ENCODE data around the gene TSPAN9.

The TSPAN9 gene

GRCh38 chr12:3280967-3281366, 203.8 kb downstream of the TSPAN9 start:
- no peak overlapping the region for H3K27ac ChIP-seq (ENCODE audit: low read depth, low read length)
- H3K4me3 ChIP-seq (ENCODE audit: low read length): no peak overlapping the region

GRCh38 chr12:3281588-3282383, 204.6 kb downstream of the TSPAN9 start:
- H3K4me1 ChIP-seq (ENCODE audit: control insufficient read depth, insufficient read depth, low read length): no peaks in the 10 kb centered on the region
- H3K9ac ChIP-seq (ENCODE audit: low read length): no peak overlapping the region
- no peak overlapping the region for H3K27ac ChIP-seq (ENCODE audit: low read depth, low read length)
- no peak overlapping the region for H3K4me3 ChIP-seq (ENCODE audit: low read length)
- no peaks in the 10 kb centered on the region for H3K27me3 ChIP-seq (ENCODE audit: control insufficient read depth, insufficient read depth, low read length)
- H3K36me3 ChIP-seq (ENCODE audit: control insufficient read depth, insufficient read depth, low read length): no peaks in the 10 kb centered on the region

More at GRCh38 chr12:3280967-3281366, 203.8 kb downstream of the TSPAN9 start:
- no peaks in the 10 kb centered on the region for H3K27me3 ChIP-seq (ENCODE audit: control insufficient read depth, insufficient read depth, low read length)
- no peaks in the 10 kb centered on the region for H3K36me3 ChIP-seq (ENCODE audit: control insufficient read depth, insufficient read depth, low read length)
- no peak overlapping the region for H3K9ac ChIP-seq (ENCODE audit: low read length)
- no peaks in the 10 kb centered on the region for H3K4me1 ChIP-seq (ENCODE audit: control insufficient read depth, insufficient read depth, low read length)

DNA sequence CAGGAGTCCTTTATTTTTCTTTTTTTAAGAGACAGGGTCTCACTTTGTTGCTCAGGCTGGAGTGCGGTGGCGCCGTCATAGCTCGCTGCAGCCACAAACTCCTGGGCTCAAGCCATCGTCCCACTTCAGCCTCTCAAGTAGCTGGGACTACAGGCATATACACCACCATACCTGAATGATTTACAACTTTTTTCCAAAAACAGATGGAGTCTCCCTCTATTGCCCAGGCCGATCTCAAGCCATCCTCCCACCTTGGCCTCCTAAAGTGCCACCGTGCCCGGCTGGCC, 205.1 kb downstream of the TSPAN9 start:
- H3K27me3 ChIP-seq (ENCODE audit: control insufficient read depth, insufficient read depth, low read length): no peaks in the 10 kb centered on the region
- H3K4me3 ChIP-seq (ENCODE audit: low read length): no peak overlapping the region
- H3K4me1 ChIP-seq (ENCODE audit: control insufficient read depth, insufficient read depth, low read length): no peaks in the 10 kb centered on the region
- no peak overlapping the region for H3K27ac ChIP-seq (ENCODE audit: low read depth, low read length)
- H3K9ac ChIP-seq (ENCODE audit: low read length): no peak overlapping the region
- no peaks in the 10 kb centered on the region for H3K36me3 ChIP-seq (ENCODE audit: control insufficient read depth, insufficient read depth, low read length)

DNA sequence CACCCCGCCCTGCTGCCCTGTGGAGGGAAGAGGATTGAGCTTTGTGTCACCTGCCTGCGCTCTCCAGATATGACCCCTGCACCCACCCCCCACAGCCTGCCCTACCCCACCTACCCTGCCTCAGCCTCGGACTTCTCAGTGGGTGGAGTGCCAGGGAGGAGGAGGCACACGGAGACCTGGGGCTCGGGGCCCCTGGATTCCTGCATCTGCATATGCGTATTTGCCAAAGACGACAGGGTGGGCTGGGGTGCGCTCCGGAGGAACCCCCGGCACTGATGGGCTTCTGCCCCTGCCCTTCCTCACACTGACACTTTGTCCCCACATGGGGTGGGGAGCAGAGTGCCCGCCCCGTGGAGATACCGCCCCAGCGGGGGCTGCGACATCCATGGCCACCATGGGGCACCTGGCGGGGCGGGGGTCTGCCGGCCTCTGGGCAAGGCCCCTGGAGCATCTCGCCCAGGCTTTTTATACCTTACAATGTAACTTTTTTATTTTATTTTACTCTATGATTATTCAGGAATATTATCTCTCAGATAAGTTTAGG, 206.0 kb downstream of the TSPAN9 start:
- Histone ChIP-seq H3K4me1 (ENCODE audit: control insufficient read depth, insufficient read depth, low read length) (no peaks in the 10 kb centered on the region), H3K36me3 (ENCODE audit: control insufficient read depth, insufficient read depth, low read length) (no peaks in the 10 kb centered on the region), H3K27ac (ENCODE audit: low read depth, low read length) (no peak overlapping the region), H3K9ac (ENCODE audit: low read length) (no peak overlapping the region), H3K4me3 (ENCODE audit: low read length) (no peak overlapping the region), H3K27me3 (ENCODE audit: control insufficient read depth, insufficient read depth, low read length) (no peaks in the 10 kb centered on the region)

- Histone ChIP-seq H3K9ac (ENCODE audit: low read length) (no peak overlapping the region), H3K4me1 (ENCODE audit: control insufficient read depth, insufficient read depth, low read length) (no peaks in the 10 kb centered on the region), H3K36me3 (ENCODE audit: control insufficient read depth, insufficient read depth, low read length) (no peaks in the 10 kb centered on the region), H3K27ac (ENCODE audit: low read depth, low read length) (no peak overlapping the region), H3K27me3 (ENCODE audit: control insufficient read depth, insufficient read depth, low read length) (no peaks in the 10 kb centered on the region), H3K4me3 (ENCODE audit: low read length) (no peak overlapping the region)
These were observed 207.2 kb downstream of the TSPAN9 start for GRCh38 chr12:3284405-3284804.

DNA sequence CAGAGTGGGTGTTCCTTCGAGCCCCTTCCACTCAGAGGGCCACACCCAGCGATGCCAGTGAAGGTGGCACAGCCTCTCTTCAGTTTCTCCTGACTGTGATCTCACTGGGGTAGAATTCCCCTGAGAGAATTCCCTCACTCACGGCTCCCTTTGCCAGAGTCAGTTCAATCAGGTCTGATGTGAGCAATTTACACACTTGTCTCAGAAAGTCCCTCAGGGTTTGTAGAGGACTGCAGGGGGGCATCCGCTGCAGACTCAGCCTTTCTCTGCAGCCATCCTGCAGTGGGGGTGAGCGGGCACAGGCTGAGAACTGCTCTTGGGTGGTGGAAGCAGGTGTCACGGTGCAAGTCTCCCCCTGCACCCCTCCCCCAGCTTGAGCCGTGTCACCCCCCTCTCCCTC, 208.4 kb downstream of the TSPAN9 start:
- Histone ChIP-seq H3K4me1 (ENCODE audit: control insufficient read depth, insufficient read depth, low read length) (no peaks in the 10 kb centered on the region), H3K4me3 (ENCODE audit: low read length) (no peak overlapping the region), H3K27ac (ENCODE audit: low read depth, low read length) (no peak overlapping the region), H3K9ac (ENCODE audit: low read length) (no peak overlapping the region), H3K36me3 (ENCODE audit: control insufficient read depth, insufficient read depth, low read length) (no peaks in the 10 kb centered on the region), H3K27me3 (ENCODE audit: control insufficient read depth, insufficient read depth, low read length) (no peaks in the 10 kb centered on the region)

GRCh38 chr12:3288690-3289089, 211.5 kb downstream of the TSPAN9 start:
- H3K4me1 ChIP-seq (ENCODE audit: control insufficient read depth, insufficient read depth, low read length): no peaks in the 10 kb centered on the region
- H3K27ac ChIP-seq (ENCODE audit: low read depth, low read length): no peak overlapping the region
- H3K9ac ChIP-seq (ENCODE audit: low read length): no peak overlapping the region
- no peak overlapping the region for H3K4me3 ChIP-seq (ENCODE audit: low read length)
- no peaks in the 10 kb centered on the region for H3K36me3 ChIP-seq (ENCODE audit: control insufficient read depth, insufficient read depth, low read length)
- H3K27me3 ChIP-seq (ENCODE audit: control insufficient read depth, insufficient read depth, low read length): no peaks in the 10 kb centered on the region

- Histone ChIP-seq H3K9ac (ENCODE audit: low read length) (no peak overlapping the region), H3K4me3 (ENCODE audit: low read length) (no peak overlapping the region), H3K27me3 (ENCODE audit: control insufficient read depth, insufficient read depth, low read length) (no peaks in the 10 kb centered on the region), H3K36me3 (ENCODE audit: control insufficient read depth, insufficient read depth, low read length) (no peaks in the 10 kb centered on the region), H3K4me1 (ENCODE audit: control insufficient read depth, insufficient read depth, low read length) (no peaks in the 10 kb centered on the region), H3K27ac (ENCODE audit: low read depth, low read length) (no peak overlapping the region)
These were observed 212.5 kb downstream of the TSPAN9 start for GRCh38 chr12:3289702-3290101.

- H3K36me3 ChIP-seq (ENCODE audit: control insufficient read depth, insufficient read depth, low read length): no peaks in the 10 kb centered on the region
- H3K27me3 ChIP-seq (ENCODE audit: control insufficient read depth, insufficient read depth, low read length): no peaks in the 10 kb centered on the region
- H3K27ac ChIP-seq (ENCODE audit: low read depth, low read length): no peak overlapping the region
- H3K4me3 ChIP-seq (ENCODE audit: low read length): no peak overlapping the region
- no peak overlapping the region for H3K9ac ChIP-seq (ENCODE audit: low read length)
- no peaks in the 10 kb centered on the region for H3K4me1 ChIP-seq (ENCODE audit: control insufficient read depth, insufficient read depth, low read length)
These were observed 214.8 kb downstream of the TSPAN9 start for GRCh38 chr12:3291939-3292338.

DNA sequence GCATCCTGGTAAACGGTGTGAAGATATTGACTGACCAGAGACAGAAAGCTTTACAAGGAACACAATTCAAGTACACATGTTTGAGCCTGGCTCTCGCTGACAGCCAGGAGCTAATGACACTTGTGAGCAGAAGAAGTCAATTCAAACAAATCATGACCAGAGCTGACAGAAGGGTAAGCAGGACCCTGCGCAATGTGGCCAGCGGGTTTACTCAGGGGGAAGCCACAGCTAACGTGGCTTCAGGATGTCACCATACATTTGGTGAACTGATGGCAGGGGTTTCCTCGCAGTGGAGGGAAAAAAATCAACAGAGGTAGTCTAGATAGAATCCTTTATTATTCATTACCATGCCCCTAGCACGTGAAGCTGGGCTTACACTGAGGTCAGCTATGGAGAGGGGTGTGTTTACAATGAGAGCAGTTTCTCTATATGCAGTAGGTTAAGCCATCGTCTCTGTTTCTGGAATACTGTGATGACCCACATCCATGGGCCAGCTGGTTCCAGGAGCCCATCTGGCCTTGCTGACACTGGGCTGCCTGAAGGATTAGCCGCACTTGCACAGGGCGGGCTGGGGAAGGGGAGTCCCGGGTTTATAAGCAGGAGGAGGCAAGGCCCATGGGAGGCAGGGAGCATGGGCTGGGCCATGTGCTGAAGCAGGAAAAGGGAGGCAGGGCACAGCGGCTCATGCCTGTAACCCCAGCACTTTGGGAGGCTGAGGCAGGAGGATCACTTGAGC, 215.7 kb downstream of the TSPAN9 start:
- no peak overlapping the region for H3K27ac ChIP-seq (ENCODE audit: low read depth, low read length)
- no peak overlapping the region for H3K9ac ChIP-seq (ENCODE audit: low read length)
- H3K36me3 ChIP-seq (ENCODE audit: control insufficient read depth, insufficient read depth, low read length): no peaks in the 10 kb centered on the region
- H3K27me3 ChIP-seq (ENCODE audit: control insufficient read depth, insufficient read depth, low read length): no peaks in the 10 kb centered on the region
- H3K4me1 ChIP-seq (ENCODE audit: control insufficient read depth, insufficient read depth, low read length): no peaks in the 10 kb centered on the region
- H3K4me3 ChIP-seq (ENCODE audit: low read length): no peak overlapping the region

GRCh38 chr12:3293446-3294161, 216.4 kb downstream of the TSPAN9 start:
- no peak overlapping the region for H3K9ac ChIP-seq (ENCODE audit: low read length)
- no peaks in the 10 kb centered on the region for H3K36me3 ChIP-seq (ENCODE audit: control insufficient read depth, insufficient read depth, low read length)
- H3K4me3 ChIP-seq (ENCODE audit: low read length): no peak overlapping the region
- no peaks in the 10 kb centered on the region for H3K27me3 ChIP-seq (ENCODE audit: control insufficient read depth, insufficient read depth, low read length)
- no peak overlapping the region for H3K27ac ChIP-seq (ENCODE audit: low read depth, low read length)
- H3K4me1 ChIP-seq (ENCODE audit: control insufficient read depth, insufficient read depth, low read length): no peaks in the 10 kb centered on the region

DNA sequence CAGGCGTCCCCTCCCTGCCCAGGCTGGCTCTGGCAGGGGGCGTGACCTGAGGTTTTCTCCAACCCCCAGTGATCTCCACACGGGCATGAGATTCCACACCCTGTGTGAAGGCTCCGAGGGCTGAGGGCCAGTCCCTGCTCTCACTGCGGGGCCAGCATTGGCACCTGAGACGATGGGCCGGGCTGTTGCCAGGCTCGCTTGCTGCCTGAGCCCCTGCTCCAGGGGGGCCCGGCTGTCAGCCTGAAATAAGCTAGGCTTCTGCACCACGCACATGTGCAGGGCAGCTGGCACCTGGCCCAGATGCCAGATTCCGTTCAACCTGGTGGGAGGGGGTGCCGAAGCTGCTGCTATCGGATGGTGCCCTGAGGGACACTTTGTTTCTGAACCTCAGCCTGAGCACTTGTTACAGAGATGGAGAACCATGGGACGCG, 217.3 kb downstream of the TSPAN9 start:
- no peaks in the 10 kb centered on the region for H3K27me3 ChIP-seq (ENCODE audit: control insufficient read depth, insufficient read depth, low read length)
- no peaks in the 10 kb centered on the region for H3K4me1 ChIP-seq (ENCODE audit: control insufficient read depth, insufficient read depth, low read length)
- no peaks in the 10 kb centered on the region for H3K36me3 ChIP-seq (ENCODE audit: control insufficient read depth, insufficient read depth, low read length)
- H3K9ac ChIP-seq (ENCODE audit: low read length): no peak overlapping the region
- no peak overlapping the region for H3K27ac ChIP-seq (ENCODE audit: low read depth, low read length)
- H3K4me3 ChIP-seq (ENCODE audit: low read length): no peak overlapping the region
